ENCODE data around the gene DVL2.

The DVL2 gene

DNA sequence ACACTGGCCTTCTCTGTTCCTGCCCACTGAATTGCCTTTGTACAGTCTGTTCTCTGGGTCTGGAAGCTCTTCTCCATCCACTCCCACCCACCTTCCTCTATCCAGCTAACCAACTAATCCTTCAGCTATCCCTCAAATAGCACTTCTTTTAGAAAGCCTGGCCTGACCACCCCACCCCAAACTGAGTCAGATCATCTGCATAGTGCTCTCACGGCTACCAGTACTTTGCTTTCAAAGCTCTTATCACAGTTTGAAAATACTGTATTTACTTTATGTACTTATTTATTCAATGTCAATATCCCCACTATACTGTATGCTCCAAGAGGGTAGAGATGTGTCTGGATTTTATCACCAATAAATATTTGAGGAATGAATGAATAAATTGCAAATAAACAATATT lies 32.5 kb upstream of the DVL2 start:
- POLR2A ChIA-PET, result interaction anchor here (0.6 to 1.8 kb wide), 2 partner anchors 10 to 22 kb away, joined by 3 to 5 read pairs; no protein-coding TSS in a partner anchor
- H3K36me3 ChIP-seq (ENCODE audit: control insufficient read depth in 2 of 2, insufficient read depth in 1 of 2, low read length in 2 of 2), result no peaks in the 10 kb centered on the region; a peak in 1 of 3 replicates
- no peak for TF ChIP-seq ZNF768 (tag by site-specific recombination; IDR thresholded peaks at IDR 0.05)
- TF ChIP-seq ZNF600 (tag by site-specific recombination; IDR thresholded peaks at IDR 0.05), result no peak; the same call in 1 of the 2 replicates
- TF ChIP-seq ZBTB7A (tag by site-specific recombination; IDR thresholded peaks at IDR 0.05; ENCODE audit: low read depth), result no peak
- TF ChIP-seq ZNF624 (tag by site-specific recombination; IDR thresholded peaks at IDR 0.05), result no peak
- TF ChIP-seq ZNF623 (tag by site-specific recombination; IDR thresholded peaks at IDR 0.05), result no peak
- TF ChIP-seq ZEB2 (tag by site-specific recombination; IDR thresholded peaks at IDR 0.05), result no peak
- no peak for TF ChIP-seq ZNF549 (tag by site-specific recombination; IDR thresholded peaks at IDR 0.05)
- TF ChIP-seq ZNF132 (tag by site-specific recombination; IDR thresholded peaks at IDR 0.05; ENCODE audit: borderline replicate concordance), result no peak
- no peak for TF ChIP-seq ZNF121 (tag by site-specific recombination; IDR thresholded peaks at IDR 0.05)
- no peak for TF ChIP-seq ZFP37 (tag by site-specific recombination; IDR thresholded peaks at IDR 0.05)
- no peak for TF ChIP-seq SCRT2 (tag by site-specific recombination; IDR thresholded peaks at IDR 0.05)
- no peak for TF ChIP-seq ZNF660 (tag by site-specific recombination; IDR thresholded peaks at IDR 0.05)
- no peak for TF ChIP-seq HIC1 (tag by site-specific recombination; IDR thresholded peaks at IDR 0.05)
- TF ChIP-seq PRDM10 (tag by site-specific recombination; IDR thresholded peaks at IDR 0.05), result no peak
- TF ChIP-seq SP2 (tag by site-specific recombination; IDR thresholded peaks at IDR 0.05), result no peak
- TF ChIP-seq ZBTB48 (tag by site-specific recombination; IDR thresholded peaks at IDR 0.05), result no peak
- no peak for TF ChIP-seq ZNF324 (tag by site-specific recombination; IDR thresholded peaks at IDR 0.05)
- TF ChIP-seq ZNF350 (tag by site-specific recombination; IDR thresholded peaks at IDR 0.05), result no peak
- no peak for TF ChIP-seq ZNF558 (tag by site-specific recombination; IDR thresholded peaks at IDR 0.05)
- TF ChIP-seq ZNF155 (tag by site-specific recombination; IDR thresholded peaks at IDR 0.05), result no peak
- no peak overlapping the region for H3K27ac ChIP-seq (ENCODE audit: extremely low read depth, low read depth, low read length)
- H3K4me1 ChIP-seq (ENCODE audit: control insufficient read depth, insufficient read depth, low read length), result peaks cover 18% of the 10 kb centered on the region
- no peak overlapping the region for H3K4me3 ChIP-seq (ENCODE audit: low read depth, low read length)
- CTCF ChIA-PET, result interaction anchor here (0.6 to 2.4 kb wide), 5 partner anchors 14 to 89 kb away, joined by 3 to 18 read pairs (median 5); partner anchors contain the start of gene SLC2A4
- no peaks in the 10 kb centered on the region for H3K9me3 ChIP-seq (ENCODE audit: control insufficient read depth, insufficient read depth, low read depth, low read length)

DNA sequence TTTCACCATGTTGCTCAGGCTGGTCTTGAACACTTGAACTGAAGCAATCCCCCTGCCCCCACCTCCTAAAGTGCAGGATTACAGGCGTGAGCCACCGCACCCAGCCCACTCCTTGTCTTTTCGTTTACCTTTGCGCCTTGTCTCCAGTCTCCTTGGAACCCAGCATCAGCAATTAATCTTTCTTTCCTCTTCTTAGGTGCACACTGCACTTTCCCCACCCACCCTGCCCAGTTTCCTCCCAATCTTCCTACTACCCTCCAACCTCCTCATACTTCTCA lies 29.4 kb upstream of the DVL2 start:
- POLR2A ChIA-PET, result interaction anchor here (1.2 to 2.1 kb wide), 6 partner anchors 9 to 228 kb away, joined by 3 to 13 read pairs (median 6); partner anchors contain the start of genes ACADVL, CTDNEP1, DLG4 and DVL2
- peak overlapping the region; percentile 80 for H3K27ac ChIP-seq (ENCODE audit: extremely low read depth, low read depth, low read length)
- TF ChIP-seq, protein P1, sequence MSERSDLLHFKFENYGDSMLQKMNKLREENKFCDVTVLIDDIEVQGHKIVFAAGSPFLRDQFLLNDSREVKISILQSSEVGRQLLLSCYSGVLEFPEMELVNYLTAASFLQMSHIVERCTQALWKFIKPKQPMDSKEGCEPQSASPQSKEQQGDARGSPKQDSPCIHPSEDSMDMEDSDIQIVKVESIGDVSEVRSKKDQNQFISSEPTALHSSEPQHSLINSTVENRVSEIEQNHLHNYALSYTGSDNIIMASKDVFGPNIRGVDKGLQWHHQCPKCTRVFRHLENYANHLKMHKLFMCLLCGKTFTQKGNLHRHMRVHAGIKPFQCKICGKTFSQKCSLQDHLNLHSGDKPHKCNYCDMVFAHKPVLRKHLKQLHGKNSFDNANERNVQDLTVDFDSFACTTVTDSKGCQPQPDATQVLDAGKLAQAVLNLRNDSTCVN (tag by site-specific recombination; optimal IDR thresholded peaks at IDR 0.05), result peak; percentile 1
- TF ChIP-seq, protein P2, sequence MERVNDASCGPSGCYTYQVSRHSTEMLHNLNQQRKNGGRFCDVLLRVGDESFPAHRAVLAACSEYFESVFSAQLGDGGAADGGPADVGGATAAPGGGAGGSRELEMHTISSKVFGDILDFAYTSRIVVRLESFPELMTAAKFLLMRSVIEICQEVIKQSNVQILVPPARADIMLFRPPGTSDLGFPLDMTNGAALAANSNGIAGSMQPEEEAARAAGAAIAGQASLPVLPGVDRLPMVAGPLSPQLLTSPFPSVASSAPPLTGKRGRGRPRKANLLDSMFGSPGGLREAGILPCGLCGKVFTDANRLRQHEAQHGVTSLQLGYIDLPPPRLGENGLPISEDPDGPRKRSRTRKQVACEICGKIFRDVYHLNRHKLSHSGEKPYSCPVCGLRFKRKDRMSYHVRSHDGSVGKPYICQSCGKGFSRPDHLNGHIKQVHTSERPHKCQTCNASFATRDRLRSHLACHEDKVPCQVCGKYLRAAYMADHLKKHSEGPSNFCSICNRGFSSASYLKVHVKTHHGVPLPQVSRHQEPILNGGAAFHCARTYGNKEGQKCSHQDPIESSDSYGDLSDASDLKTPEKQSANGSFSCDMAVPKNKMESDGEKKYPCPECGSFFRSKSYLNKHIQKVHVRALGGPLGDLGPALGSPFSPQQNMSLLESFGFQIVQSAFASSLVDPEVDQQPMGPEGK (tag by site-specific recombination; IDR thresholded peaks at IDR 0.05), result peak; percentile 60
- TF ChIP-seq ZBTB1 (tag by site-specific recombination; IDR thresholded peaks at IDR 0.05), result no peak
- no peak for TF ChIP-seq ZNF211 (tag by site-specific recombination; IDR thresholded peaks at IDR 0.05; ENCODE audit: low read depth)
- 0 out of 2 replicates have a peak, but pooled peaks have one; percentile 30 for TF ChIP-seq ZNF580 (tag by site-specific recombination; IDR thresholded peaks at IDR 0.05)
- no peak for TF ChIP-seq ZNF701 (tag by site-specific recombination; IDR thresholded peaks at IDR 0.05)
- TF ChIP-seq ZFHX2 (tag by site-specific recombination; conservative IDR thresholded peaks at IDR 0.05), result peak; percentile 58
- TF ChIP-seq KLF1 (tag by site-specific recombination; IDR thresholded peaks at IDR 0.05), result peak; percentile 84
- TF ChIP-seq EGR2 (tag by site-specific recombination; IDR thresholded peaks at IDR 0.05; ENCODE audit: low read depth), result peak; percentile 60

More for the DNA sequence above, 29.4 kb upstream of the DVL2 start:
- H3K36me3 ChIP-seq (ENCODE audit: control insufficient read depth in 2 of 2, insufficient read depth in 1 of 2, low read length in 2 of 2), result peaks cover 0 to 18% of the 10 kb centered on the region in 2 experiments; a peak in 2 of 3 replicates
- H3K4me3 ChIP-seq (ENCODE audit: low read depth, low read length), result no peak overlapping the region
- no peaks in the 10 kb centered on the region for H3K9me3 ChIP-seq (ENCODE audit: control insufficient read depth, insufficient read depth, low read depth, low read length)
- H3K4me1 ChIP-seq (ENCODE audit: control insufficient read depth, insufficient read depth, low read length), result peaks cover 18% of the 10 kb centered on the region
- CTCF ChIA-PET, result interaction anchor here (0.5 to 3.1 kb wide), 8 partner anchors 17 to 1658 kb away, joined by 3 to 24 read pairs (median 4); no protein-coding TSS in a partner anchor

Measured in HEK293 (cell line).